Activated B cell treated with CpG ODN at 0.5 μM for 24 hours (primary cell): ENCODE results near the gene DDX10. TPM values are rescaled to one million over a fixed set of nuclear protein-coding genes. Genes with fewer than 3 reads are reported as not detected.

ENCODE experiments used
- ATAC-seq: fragments of 200-7000 bp; cut with Tn5 transposase; one replicate; pipeline ENCODE4 v1.10.0; 2021; ENCODE audit warnings: low read depth, mild to moderate bottlenecking, moderate library complexity
- CTCF ChIA-PET: fragments of 350-600 bp; sonication (Branson Sonifier 250); formaldehyde crosslinking; loops from one replicate; lab custom pipeline; 2021; ENCODE audit warnings: antibody characterized with exemption; lab: Charles Lee
- POLR2A ChIA-PET: fragments of 350-600 bp; sonication (Branson Sonifier 250); formaldehyde crosslinking; loops from one replicate; lab custom pipeline; 2021; ENCODE audit warnings: antibody characterized with exemption; lab: Charles Lee
- DNase-seq: peaks from one replicate; pipeline ENCODE4 v3.0.0; 2022
- H3K27ac Mint-ChIP-seq: one replicate; pipeline ENCODE4 v1.8.0; 2020; ENCODE audit warnings: mixed read lengths
- H3K27me3 Mint-ChIP-seq: one replicate; pipeline ENCODE4 v1.8.0; 2021; ENCODE audit warnings: mixed read lengths
- H3K36me3 Mint-ChIP-seq: one replicate; pipeline ENCODE4 v1.8.0; 2021; ENCODE audit warnings: low read depth, mixed read lengths
- H3K4me1 Mint-ChIP-seq: one replicate; pipeline ENCODE4 v1.8.0; 2021; ENCODE audit warnings: mixed read lengths
- H3K4me3 Mint-ChIP-seq: one replicate; pipeline ENCODE4 v1.8.0; 2020; ENCODE audit warnings: mild to moderate bottlenecking, mixed read lengths
- H3K9me3 Mint-ChIP-seq: one replicate; pipeline ENCODE4 v1.8.0; 2020; ENCODE audit warnings: mixed read lengths
- intact Hi-C: fragments of 100-400 bp; cut with micrococcal nuclease; formaldehyde crosslinking; loops from one replicate; pipeline ENCODE4 v1.15.1; 2024
- total RNA-seq: library from RNA; stranded (reverse); gene quantifications from 2 replicates; pipeline ENCODE4 v1.2.3, GENCODE V29; 2022
- TF ChIP-seq, protein P1 (sequence below): fragments of 200-600 bp; IDR thresholded peaks from one replicate; pipeline ENCODE4 v1.8.0; 2022; ENCODE audit warnings: antibody characterized with exemption, mild to moderate bottlenecking

Gene DDX10
- total RNA-seq, 1 donor from 2014 or later = 43.3 TPM

DNA sequence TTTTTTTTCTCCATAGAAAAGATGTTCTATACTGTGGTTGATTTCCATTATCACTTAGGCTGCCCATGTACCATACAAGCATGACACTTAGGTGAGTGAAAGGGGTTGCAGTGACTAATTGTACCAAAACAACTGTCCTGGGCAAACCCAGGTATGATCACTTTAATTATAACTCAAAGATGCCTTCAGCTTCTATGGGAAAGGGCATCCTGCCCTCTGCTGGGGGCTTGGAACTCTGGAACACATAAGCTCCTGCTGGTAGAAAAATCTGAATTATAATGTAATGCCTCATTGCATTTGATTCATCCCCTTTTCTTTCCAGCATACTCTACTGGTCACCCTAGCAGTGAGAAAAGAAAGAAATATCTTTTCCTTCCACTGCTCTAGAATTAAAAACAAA is 206.3 kb downstream of the DDX10 start:
- H3K9me3 Mint-ChIP-seq = no peaks in the 10 kb centered on the region
- no peaks in the 10 kb centered on the region for H3K27me3 Mint-ChIP-seq
- ChIA-PET CTCF (interaction anchor here (0.5 to 2.4 kb wide), 3 partner anchors 17 to 371 kb away, joined by 5 to 15 read pairs (median 5); no protein-coding TSS in a partner anchor), POLR2A (no interaction called here)
- no peak for DNase-seq
- ATAC-seq = no peak
- no peak overlapping the region for H3K27ac Mint-ChIP-seq
- intact Hi-C loops = no loop called here
- no peaks in the 10 kb centered on the region for H3K4me1 Mint-ChIP-seq
- TF ChIP-seq, protein P1, sequence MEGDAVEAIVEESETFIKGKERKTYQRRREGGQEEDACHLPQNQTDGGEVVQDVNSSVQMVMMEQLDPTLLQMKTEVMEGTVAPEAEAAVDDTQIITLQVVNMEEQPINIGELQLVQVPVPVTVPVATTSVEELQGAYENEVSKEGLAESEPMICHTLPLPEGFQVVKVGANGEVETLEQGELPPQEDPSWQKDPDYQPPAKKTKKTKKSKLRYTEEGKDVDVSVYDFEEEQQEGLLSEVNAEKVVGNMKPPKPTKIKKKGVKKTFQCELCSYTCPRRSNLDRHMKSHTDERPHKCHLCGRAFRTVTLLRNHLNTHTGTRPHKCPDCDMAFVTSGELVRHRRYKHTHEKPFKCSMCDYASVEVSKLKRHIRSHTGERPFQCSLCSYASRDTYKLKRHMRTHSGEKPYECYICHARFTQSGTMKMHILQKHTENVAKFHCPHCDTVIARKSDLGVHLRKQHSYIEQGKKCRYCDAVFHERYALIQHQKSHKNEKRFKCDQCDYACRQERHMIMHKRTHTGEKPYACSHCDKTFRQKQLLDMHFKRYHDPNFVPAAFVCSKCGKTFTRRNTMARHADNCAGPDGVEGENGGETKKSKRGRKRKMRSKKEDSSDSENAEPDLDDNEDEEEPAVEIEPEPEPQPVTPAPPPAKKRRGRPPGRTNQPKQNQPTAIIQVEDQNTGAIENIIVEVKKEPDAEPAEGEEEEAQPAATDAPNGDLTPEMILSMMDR = no peak
- no peak overlapping the region for H3K4me3 Mint-ChIP-seq
- no peaks in the 10 kb centered on the region for H3K36me3 Mint-ChIP-seq

DNA sequence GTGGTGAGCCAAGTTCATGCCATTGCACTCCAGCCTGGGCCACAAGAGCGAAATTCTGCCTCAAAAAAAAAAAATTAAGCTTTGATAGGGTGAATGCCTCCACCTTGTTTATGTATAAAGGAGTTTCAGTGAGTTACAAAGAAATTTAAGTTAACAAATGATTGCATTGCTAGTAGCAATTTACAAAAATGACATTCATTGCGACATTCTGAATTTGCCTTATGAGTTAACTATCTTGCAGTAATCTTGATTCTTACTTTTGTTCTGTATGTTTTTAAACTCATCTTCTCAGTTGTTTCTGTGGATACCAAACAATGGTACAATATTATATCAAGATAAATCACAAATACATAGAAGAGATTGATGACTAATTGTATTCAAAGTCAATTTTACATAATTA is 207.0 kb downstream of the DDX10 start:
- ChIA-PET POLR2A (no interaction called here), CTCF (interaction anchor here (0.5 to 2.4 kb wide), 2 partner anchors 174 to 372 kb away, joined by 5 to 15 read pairs; no protein-coding TSS in a partner anchor)
- no peak for DNase-seq
- no peaks in the 10 kb centered on the region for H3K36me3 Mint-ChIP-seq
- H3K4me1 Mint-ChIP-seq = no peaks in the 10 kb centered on the region
- TF ChIP-seq, protein P1 = no peak
- intact Hi-C loops = loop anchor here (1.0 kb wide), 1 partner anchor 174 kb away; no protein-coding TSS in a partner anchor
- H3K9me3 Mint-ChIP-seq = no peaks in the 10 kb centered on the region
- no peak overlapping the region for H3K4me3 Mint-ChIP-seq
- ATAC-seq = no peak
- H3K27ac Mint-ChIP-seq = no peak overlapping the region
- no peaks in the 10 kb centered on the region for H3K27me3 Mint-ChIP-seq

DNA sequence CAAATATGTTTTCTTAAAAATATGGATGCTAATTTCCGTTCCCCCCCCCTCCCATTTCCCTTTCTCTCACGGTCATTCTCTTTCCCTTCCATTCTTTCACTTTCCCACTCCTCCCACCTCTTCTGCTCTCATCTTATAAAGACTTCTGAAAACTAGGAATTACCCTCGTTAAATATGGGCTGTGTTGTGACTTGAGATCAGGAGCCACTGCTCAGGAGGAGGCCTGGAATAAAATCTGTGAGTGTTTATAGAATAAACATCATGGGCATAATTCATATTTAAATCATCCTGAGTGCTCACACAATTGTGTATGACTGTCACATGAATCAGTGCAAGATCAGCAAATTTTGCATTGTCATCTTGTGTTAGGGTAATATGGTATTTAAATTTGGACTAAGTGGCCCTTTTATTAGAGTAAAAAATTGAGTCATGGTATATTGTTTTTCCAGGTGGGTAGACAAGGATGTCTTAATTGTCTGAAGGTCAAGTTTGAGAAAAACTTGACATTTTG is 208.0 kb downstream of the DDX10 start:
- H3K27me3 Mint-ChIP-seq = no peaks in the 10 kb centered on the region
- POLR2A ChIA-PET = no interaction called here
- H3K4me1 Mint-ChIP-seq = no peaks in the 10 kb centered on the region
- no peak for DNase-seq
- H3K27ac Mint-ChIP-seq = no peak overlapping the region
- CTCF ChIA-PET = no interaction called here
- TF ChIP-seq, protein P1 = no peak
- no peak overlapping the region for H3K4me3 Mint-ChIP-seq
- ATAC-seq = no peak
- no peaks in the 10 kb centered on the region for H3K9me3 Mint-ChIP-seq
- intact Hi-C loops = loop anchor here (1.0 kb wide), 1 partner anchor 175 kb away; no protein-coding TSS in a partner anchor
- H3K36me3 Mint-ChIP-seq = no peaks in the 10 kb centered on the region

DNA sequence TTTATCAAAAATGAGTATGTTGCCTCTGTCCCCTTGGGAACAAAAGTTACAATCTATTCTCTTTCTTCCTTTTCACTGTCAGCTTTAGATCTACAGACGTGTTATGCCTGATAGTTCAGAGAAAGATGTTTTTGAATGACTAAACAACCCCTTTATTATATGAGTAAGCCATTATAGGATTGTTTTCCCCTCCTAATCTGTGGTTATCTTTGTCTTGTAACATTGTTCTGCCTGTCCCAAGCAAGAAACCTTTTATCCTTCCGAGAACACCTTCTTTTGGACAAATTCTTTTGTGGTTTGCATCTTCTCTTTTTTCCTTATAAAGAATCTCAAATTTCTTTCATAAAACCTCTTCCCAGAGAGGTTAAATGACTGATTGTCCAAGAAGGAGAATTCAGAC is 208.4 kb downstream of the DDX10 start:
- no peaks in the 10 kb centered on the region for H3K9me3 Mint-ChIP-seq
- H3K27ac Mint-ChIP-seq = no peak overlapping the region
- ChIA-PET CTCF (no interaction called here), POLR2A (no interaction called here)
- H3K27me3 Mint-ChIP-seq = no peaks in the 10 kb centered on the region
- intact Hi-C loops = no loop called here
- no peaks in the 10 kb centered on the region for H3K36me3 Mint-ChIP-seq
- TF ChIP-seq, protein P1 = no peak
- no peak for ATAC-seq
- no peak for DNase-seq
- no peaks in the 10 kb centered on the region for H3K4me1 Mint-ChIP-seq
- H3K4me3 Mint-ChIP-seq = no peak overlapping the region

DNA sequence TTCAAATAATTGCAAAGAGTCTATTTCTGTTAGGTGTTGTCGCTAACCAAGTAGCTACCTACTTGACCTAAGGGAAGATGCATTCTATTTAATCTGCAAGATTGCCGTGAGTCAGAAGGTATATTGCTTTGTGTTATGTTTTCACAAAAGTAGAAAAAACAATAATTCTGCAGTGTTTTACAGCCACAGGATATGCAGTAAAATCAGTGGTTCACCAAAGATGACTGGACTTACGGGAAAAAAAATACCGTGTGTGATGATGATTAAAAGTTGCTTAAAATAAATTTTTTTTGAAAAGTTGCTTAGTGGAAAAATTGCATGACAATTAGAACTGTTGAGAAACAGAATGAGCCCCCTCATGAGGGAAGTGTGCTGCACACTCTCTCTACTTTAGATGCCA is 209.1 kb downstream of the DDX10 start:
- Mint-ChIP-seq H3K4me1 (no peaks in the 10 kb centered on the region), H3K36me3 (no peaks in the 10 kb centered on the region), H3K27me3 (no peaks in the 10 kb centered on the region), H3K4me3 (no peak overlapping the region), H3K27ac (no peak overlapping the region), H3K9me3 (no peaks in the 10 kb centered on the region)
- ChIA-PET POLR2A (no interaction called here), CTCF (no interaction called here)
- DNase-seq (no peak), ATAC-seq (no peak)
- TF ChIP-seq, protein P1 = no peak
- intact Hi-C loops = no loop called here
